ENCODE results near the gene CLASP2.

GRCh38 chr3:33447958-33448357 lies 270.1 kb downstream of the CLASP2 start:
- no peak for TF ChIP-seq USF2 (IDR thresholded peaks at IDR 0.05; ENCODE audit: low read depth, low read length)
- TF ChIP-seq RAD21 (IDR thresholded peaks at IDR 0.05; ENCODE audit: low read length), result no peak

Measured in IMR-90 (cell line).